IPS-18a (cell line): Measurements from ENCODE around the gene DDX54.

ENCODE experiments used
- H3K27ac ChIP-seq: one replicate; pipeline ENCODE4 v1.5.1; 2013; ENCODE audit warnings: low read length
- H3K27me3 ChIP-seq: one replicate; pipeline ENCODE4 v1.6.1; 2013; ENCODE audit warnings: mild to moderate bottlenecking, low read length; ENCODE audit not compliant: control insufficient read depth, insufficient read depth
- H3K36me3 ChIP-seq: one replicate; pipeline ENCODE4 v1.6.1; 2013; ENCODE audit warnings: low read depth, low read length; ENCODE audit not compliant: control insufficient read depth
- H3K4me1 ChIP-seq: one replicate; pipeline ENCODE4 v1.6.1; 2013; ENCODE audit warnings: low read depth, low read length; ENCODE audit not compliant: control insufficient read depth
- H3K4me3 ChIP-seq: one replicate; pipeline ENCODE4 v1.5.1; 2013; ENCODE audit warnings: low read length
- H3K9ac ChIP-seq: one replicate; pipeline ENCODE4 v1.6.1; 2013; ENCODE audit warnings: mild to moderate bottlenecking, low read length, moderate library complexity
- H3K9me3 ChIP-seq: one replicate; pipeline ENCODE4 v1.6.1; 2013; ENCODE audit warnings: low read depth, low read length; ENCODE audit not compliant: control insufficient read depth

Gene DDX54

GRCh38 chr12:113226696-113227568 is 41.7 kb upstream of the DDX54 start:
- no peaks in the 10 kb centered on the region for H3K36me3 ChIP-seq
- no peak overlapping the region for H3K9ac ChIP-seq
- H3K27me3 ChIP-seq, result no peaks in the 10 kb centered on the region
- no peak overlapping the region for H3K27ac ChIP-seq
- H3K4me3 ChIP-seq, result no peak overlapping the region
- H3K9me3 ChIP-seq, result no peaks in the 10 kb centered on the region
- peaks cover 17% of the 10 kb centered on the region for H3K4me1 ChIP-seq

GRCh38 chr12:113224955-113225354 is 39.7 kb upstream of the DDX54 start:
- Histone ChIP-seq H3K9ac (no peak overlapping the region), H3K36me3 (no peaks in the 10 kb centered on the region), H3K27ac (no peak overlapping the region), H3K27me3 (no peaks in the 10 kb centered on the region), H3K4me1 (peaks cover 18% of the 10 kb centered on the region), H3K9me3 (no peaks in the 10 kb centered on the region), H3K4me3 (no peak overlapping the region)

GRCh38 chr12:113222730-113223531 is 37.7 kb upstream of the DDX54 start:
- H3K4me3 ChIP-seq, result no peak overlapping the region
- no peaks in the 10 kb centered on the region for H3K36me3 ChIP-seq
- H3K27ac ChIP-seq, result no peak overlapping the region
- no peak overlapping the region for H3K9ac ChIP-seq
- no peaks in the 10 kb centered on the region for H3K27me3 ChIP-seq
- peaks cover 18% of the 10 kb centered on the region for H3K4me1 ChIP-seq
- no peaks in the 10 kb centered on the region for H3K9me3 ChIP-seq

DNA sequence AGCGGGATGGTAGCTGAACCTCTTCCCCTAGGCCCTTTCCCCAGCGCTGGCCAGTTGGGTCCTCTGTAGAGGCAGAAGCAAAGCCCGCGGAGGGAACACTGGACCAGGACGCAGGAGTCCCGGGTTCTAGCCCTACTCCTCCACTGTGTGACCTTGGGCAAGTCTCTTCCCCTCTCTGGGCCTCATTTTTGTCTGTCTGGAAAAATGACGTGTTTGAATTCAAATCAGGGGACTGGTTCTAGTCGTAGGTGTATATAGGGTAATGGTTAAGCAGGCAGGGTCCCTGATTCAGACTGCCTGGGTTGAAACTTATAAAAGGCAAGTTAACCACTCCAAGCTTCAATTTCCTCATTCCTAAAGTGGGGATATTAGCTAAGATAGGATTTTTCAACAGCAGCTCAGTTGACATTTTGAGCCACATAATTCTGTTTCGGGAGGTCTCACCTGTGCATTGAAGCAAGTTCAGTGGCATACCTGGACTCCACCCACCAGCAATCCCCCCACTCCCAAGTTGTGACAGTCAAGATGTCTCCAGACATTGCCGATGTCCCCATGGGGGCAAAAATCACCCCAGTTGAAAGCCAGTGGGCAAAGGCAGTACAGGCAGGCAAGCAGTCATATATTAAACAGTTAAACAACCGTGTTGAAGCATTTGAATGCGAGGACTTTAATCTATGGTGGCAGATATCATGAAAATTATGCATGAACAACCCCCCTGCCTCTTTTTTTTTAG is 36.9 kb upstream of the DDX54 start:
- peak overlapping the region; percentile 79 for H3K4me3 ChIP-seq
- H3K4me1 ChIP-seq, result peaks cover 18% of the 10 kb centered on the region
- peak overlapping the region; percentile 82 for H3K9ac ChIP-seq
- no peaks in the 10 kb centered on the region for H3K27me3 ChIP-seq
- no peaks in the 10 kb centered on the region for H3K36me3 ChIP-seq
- H3K9me3 ChIP-seq, result no peaks in the 10 kb centered on the region
- peak overlapping the region; percentile 30 for H3K27ac ChIP-seq

DNA sequence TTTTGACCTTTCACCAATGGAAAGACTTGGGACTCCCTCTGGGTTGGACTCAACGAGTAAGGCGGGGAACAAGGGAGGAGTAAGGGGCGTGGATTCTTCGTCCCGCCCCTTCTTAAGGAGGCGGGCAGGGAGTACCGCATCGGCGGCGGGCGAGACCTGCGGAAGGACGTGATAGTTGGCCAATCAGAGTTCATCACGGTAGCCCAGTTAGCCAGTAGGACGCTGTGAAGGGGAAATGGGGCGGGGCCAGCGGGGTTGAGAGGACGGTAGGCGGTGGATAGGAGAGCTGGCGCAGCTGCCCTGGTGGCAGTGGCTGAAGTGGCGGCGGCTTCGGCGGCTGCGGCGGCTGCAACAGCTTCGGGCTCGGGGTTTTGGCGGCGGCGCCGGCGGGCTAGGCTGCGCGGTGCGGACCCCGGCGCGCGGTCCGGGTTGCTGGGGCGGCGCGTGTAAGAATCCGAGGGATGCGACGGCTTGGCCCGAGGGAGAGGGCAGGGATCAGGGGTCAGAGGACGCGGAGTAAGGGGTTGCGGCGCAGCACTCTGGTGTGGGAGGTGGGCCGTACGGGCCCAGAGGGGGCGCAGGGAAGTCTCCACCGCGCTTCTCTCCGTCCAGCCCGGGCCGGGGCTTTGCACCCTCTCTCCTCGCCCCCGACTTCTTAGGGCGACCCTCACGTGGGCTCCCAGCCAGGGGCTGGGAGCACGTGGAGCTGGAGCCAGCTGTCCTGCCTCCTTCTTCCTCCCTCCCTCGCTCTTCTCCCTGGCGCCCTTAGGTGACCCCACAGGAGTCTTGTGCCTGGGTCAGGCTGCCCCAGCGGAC is 36.1 kb upstream of the DDX54 start, which contains the start of gene TPCN1:
TSS of gene TPCN1 (plus strand) at position 284 of the 816 bp plus-strand sequence. CDS start 5,389 bp downstream, outside the sequence.
- Histone ChIP-seq H3K27ac (peak within 1 kb of the TSS; percentile 76), H3K27me3 (no peaks in the 10 kb centered on the region), H3K4me1 (peaks cover 18% of the 10 kb centered on the region), H3K4me3 (peak within 1 kb of the TSS; percentile 79), H3K36me3 (no peaks in the 10 kb centered on the region), H3K9me3 (no peaks in the 10 kb centered on the region), H3K9ac (peak within 1 kb of the TSS; percentile 82)

- Histone ChIP-seq H3K27ac (peak overlapping the region; percentile 76), H3K9me3 (no peaks in the 10 kb centered on the region), H3K4me1 (peaks cover 18% of the 10 kb centered on the region), H3K36me3 (no peaks in the 10 kb centered on the region), H3K27me3 (no peaks in the 10 kb centered on the region), H3K9ac (peak overlapping the region; percentile 76), H3K4me3 (peak overlapping the region; percentile 79)
Observed at GRCh38 chr12:113220593-113221180, 35.4 kb upstream of the DDX54 start.

DNA sequence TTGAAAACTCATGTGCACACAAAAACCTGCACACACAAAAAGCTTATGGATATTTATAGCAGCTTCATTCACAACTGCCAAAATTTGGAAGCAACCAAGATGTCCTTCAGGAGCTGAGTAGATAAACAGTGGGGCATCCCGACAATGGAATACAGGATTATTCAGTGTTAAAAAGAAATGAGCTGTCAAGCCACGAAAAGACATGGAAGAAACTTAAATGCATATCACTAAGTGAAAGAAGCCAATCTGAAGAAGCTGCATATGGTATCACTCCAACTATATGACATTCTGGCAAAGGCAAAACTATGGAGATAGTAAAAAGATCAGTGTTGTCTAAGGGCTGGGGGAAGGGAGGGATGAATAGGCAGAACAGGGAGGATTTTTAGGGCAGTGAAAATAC is 30.7 kb upstream of the DDX54 start:
- Histone ChIP-seq H3K4me1 (peaks cover 3% of the 10 kb centered on the region), H3K36me3 (no peaks in the 10 kb centered on the region), H3K9me3 (no peaks in the 10 kb centered on the region), H3K27ac (no peak overlapping the region), H3K4me3 (no peak overlapping the region), H3K27me3 (no peaks in the 10 kb centered on the region), H3K9ac (no peak overlapping the region)

DNA sequence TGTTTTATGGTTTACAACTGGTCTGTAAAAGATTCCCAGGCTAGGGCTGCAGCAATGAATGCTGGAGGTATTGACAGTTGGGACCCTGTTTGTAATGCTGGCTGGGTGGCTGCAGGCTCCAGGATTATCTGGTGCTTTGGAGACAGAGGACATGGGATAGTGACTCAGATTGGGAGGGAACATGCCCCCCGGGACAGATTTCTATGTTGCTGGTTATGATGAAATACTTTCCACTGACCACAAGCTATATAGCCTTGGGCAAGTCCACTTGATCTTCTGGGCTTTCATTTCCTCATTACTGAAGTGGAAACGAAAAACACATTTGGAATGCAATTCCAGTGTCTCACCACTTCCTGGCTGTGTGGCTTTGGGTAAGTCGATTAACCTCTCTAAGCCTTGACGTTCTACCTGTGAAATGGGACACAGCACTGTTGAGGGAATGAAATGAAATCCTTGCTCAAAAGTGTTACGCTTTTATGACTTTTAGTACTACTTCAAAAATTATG is 29.7 kb upstream of the DDX54 start:
- H3K9ac ChIP-seq, result no peak overlapping the region
- no peak overlapping the region for H3K4me3 ChIP-seq
- H3K27ac ChIP-seq, result no peak overlapping the region

GRCh38 chr12:113211160-113211559 is 25.9 kb upstream of the DDX54 start:
- no peaks in the 10 kb centered on the region for H3K9me3 ChIP-seq
- H3K27me3 ChIP-seq, result no peaks in the 10 kb centered on the region
- no peak overlapping the region for H3K4me3 ChIP-seq
- no peaks in the 10 kb centered on the region for H3K36me3 ChIP-seq
- H3K9ac ChIP-seq, result no peak overlapping the region
- no peak overlapping the region for H3K27ac ChIP-seq
- H3K4me1 ChIP-seq, result peaks cover 5% of the 10 kb centered on the region

More for the DNA sequence above, 29.7 kb upstream of the DDX54 start:
- Histone ChIP-seq H3K27me3 (no peaks in the 10 kb centered on the region), H3K36me3 (no peaks in the 10 kb centered on the region), H3K9me3 (no peaks in the 10 kb centered on the region), H3K4me1 (no peaks in the 10 kb centered on the region)
